GM19467 (cell line): ENCODE data around the gene MDH1.
"Not testable (repeated sequence)": the region's sequence is repeated elsewhere in the genome, so short reads cannot be mapped to it uniquely, and the experiment has no call there.

ENCODE experiments used
- ATAC-seq: cut with Tn5 transposase; IDR thresholded peaks from one replicate; pipeline ENCODE4 v1.9.1; 2021; ENCODE audit warnings: mild to moderate bottlenecking, moderate library complexity; ENCODE audit not compliant: unreplicated experiment

The MDH1 gene

DNA sequence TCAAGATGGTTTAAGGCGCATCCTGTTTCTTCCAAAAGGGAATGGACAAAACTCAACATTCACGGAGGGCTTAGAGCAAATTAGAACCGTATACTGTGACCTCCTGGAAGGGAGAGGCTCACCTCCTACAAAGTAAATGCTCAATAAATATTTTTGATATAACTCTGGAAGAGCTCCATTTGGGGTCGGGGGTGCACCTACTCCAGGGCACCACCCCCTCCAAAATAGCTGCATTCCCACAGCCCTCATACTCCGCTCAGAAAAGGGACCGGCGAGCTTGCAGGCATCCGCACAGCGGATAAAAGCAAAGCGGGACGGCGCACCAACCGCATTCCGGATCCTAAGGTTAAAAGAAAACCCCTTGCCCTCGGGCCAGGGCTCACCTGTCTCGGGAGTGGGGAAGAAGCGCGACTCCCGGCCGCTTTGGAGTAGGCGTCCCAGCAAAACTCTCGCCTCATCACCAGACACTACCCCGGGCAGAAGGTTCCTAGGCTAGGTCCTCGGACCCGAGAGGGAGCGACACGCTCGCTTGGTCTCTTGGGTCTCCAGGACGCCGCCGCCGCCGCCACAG lies 864 bp upstream of the MDH1 start:
- no peak for ATAC-seq

DNA sequence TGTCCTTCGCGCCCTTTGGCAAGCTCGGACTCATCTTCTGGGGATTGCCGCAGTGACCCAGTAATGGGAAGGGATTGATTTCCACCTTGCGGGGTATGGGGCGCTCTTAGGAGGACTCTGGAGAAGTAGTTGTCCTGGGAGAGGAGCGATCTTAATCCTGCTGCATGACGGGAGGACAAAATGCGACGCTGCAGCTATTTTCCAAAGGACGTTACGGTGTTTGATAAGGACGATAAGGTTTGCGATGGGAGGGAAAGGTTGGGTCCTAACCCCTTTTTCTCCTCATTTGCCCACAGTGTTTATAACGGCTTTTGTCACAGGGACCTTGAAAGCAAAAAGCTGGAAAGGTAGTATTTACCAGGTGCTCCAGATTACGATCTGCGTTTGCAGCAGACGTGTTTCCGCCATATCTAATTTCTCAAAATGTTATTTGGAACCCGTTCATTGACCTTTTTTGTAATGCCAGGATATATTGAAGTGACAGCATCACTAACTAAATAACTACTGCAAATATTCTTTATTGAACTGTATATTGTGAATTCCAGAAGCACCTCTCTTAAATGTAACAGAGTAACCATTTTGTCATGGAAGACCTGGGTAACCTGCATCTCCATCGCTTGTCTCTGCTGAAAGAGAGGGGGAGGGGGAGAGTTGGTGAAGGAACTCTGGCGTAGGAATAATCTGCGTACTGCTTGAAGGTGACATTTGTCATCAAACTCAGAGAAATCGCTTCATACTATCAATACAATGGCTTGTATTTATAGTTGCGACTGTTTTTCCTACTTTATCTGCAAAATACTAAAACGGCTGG lies 590 bp downstream of the MDH1 start:
- no peak for ATAC-seq

DNA sequence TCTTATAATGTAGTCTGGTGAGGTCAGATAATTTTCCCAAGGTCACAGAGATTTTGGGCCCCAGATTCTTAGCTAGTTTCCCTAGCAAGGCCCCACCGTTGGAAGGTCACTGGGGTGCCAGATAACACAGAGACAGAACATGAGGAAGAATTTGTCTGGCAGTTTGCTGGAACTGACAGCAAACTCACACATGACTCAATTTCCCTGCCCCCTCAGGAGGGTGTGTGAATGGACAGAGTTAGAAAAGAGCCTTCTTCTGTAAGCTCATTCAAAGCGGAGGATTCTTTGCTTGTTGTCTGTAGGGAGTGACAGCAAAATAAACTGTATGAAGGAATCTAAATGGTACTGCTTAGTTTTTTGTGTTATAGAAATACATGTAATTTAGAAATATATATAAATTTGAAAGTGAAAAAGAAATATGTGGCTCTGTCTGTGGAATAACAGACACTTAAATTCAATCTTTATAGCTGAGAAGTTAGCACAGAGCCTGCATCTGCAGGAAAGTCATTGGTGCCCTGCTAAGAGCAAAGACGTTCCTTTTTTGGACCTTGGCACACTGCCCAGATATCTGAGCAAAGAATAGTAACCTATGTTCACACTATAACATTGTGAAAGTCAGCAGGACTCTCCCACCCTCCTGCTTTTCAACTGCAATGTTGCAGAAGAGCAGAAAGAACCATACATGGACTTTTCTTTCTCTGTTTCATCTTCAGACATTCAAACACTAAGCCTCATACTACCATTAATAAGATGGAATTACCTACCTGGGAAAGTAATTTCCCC lies 2.1 kb downstream of the MDH1 start:
- ATAC-seq = no peak

DNA sequence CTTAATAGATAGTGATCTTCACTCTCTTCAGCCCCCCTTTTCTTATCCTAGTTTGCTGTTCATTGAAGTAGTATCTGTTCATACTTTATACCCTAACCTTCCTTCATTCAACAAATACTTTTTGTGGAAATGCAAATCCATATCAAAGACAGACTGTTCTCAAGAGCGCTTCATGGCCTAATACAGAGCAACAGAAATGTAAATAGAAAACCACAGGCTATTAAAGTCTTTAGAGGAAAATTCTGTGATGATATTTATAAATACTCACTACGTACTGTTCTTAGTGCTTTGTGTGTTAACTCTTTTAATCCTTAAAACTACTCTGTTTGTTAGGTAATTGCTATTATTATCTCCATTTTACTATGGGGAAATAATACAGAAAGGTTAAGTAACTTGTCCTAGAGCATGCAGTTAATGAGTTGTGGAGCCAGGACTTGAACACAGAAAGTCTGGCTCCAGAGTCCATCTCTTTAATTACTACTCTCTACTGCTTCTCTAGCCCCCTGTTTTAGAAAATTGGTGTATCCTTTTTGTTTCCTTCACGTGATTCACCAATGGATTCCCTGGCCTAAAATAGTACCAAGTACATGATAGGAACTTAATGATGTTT lies 2.9 kb downstream of the MDH1 start:
- no peak for ATAC-seq

DNA sequence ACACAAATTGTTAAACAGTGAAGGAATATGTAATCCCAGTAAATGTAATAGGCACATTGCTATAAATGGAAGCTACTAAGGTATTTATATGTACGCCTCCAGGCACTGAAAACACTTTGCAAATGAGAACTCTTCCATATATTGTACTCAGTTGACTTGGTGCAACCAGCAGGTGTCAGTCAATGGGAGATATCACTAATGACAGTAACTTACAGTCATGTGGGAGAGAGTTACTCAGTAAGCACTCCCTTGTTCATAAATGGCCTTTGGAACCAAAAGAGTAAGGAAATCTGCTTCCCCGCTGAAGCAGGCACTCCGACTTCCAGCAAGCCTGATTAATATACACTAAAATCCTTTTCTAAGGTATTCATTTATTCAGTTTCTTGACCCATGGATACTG lies 5.9 kb downstream of the MDH1 start:
- no peak for ATAC-seq

DNA sequence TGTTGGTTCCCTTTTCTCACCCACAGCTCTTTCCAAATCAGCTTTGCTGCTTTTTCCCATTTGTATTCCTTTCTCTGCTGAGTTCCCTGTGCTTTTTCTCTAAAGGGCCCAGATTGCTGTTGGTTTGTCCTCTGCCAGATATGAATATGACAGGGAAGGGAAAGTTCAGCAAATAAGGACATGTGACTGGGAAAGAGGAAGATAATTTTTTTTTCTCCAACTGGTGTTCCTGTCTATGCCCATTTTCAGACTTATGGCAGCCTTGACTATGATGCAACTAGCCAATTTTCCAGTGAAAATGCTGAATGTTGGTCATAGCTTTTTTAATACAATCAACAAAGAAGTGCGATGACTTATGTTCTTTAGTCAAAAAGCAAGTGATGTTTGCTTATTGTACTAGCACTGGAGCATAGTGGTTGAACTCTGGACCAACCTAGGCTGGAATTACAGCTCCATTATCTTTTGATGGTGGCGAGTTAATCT lies 7.7 kb downstream of the MDH1 start:
- ATAC-seq = no peak

DNA sequence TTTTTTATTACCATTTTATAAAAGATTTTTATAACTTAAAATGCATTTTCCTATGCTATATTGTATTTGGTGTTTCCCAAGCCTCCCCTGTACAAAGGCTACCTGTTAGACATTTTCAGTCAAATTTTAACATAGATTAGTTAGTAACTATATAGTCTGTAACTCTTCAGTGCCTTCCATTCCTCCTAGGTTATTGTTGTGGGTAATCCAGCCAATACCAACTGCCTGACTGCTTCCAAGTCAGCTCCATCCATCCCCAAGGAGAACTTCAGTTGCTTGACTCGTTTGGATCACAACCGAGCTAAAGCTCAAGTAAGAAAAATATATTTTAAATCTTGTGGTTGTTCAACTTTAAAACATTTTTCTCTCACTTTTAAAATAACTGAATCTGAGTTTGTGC lies 10.2 kb downstream of the MDH1 start:
- ATAC-seq = no peak

DNA sequence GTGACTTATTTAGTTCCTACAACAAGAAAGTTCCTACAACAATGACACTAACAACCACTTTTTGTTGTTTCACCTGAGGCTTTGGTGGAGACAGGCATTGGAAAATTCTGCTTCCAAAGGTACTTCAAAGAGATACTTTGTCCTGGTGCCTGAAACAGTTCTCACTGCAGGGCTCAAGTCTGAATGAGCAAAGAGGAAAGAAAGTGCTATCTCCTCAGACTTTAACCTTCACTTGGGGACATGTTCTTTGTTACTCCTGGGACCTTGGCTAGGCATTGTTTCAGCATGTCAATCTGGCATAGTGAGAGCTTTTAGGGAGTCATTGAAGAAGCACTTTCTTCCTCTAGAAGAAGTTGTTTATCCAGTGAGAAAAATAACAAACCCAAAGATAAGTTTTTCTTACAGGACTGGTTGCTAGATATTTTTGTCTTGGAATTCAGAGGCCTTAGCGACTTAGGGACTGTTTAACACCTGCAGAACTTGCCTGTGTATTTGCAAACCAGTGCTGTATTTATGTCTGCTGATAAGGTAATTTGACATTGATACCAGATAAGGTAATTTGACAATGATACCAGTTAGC lies 12.2 kb downstream of the MDH1 start:
- no peak for ATAC-seq

DNA sequence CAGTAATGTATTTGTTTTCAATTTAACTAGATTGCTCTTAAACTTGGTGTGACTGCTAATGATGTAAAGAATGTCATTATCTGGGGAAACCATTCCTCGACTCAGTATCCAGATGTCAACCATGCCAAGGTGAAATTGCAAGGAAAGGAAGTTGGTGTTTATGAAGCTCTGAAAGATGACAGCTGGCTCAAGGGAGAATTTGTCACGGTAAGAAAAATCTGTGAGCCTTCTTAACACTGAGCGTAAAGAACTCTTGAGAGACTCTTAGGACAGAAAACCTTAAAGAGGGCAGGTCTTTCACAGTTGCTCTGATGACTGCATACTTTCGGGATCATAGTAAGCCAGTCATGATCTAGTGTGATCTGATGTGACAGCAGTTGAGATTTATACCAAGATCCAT lies 15.9 kb downstream of the MDH1 start:
- no peak for ATAC-seq

DNA sequence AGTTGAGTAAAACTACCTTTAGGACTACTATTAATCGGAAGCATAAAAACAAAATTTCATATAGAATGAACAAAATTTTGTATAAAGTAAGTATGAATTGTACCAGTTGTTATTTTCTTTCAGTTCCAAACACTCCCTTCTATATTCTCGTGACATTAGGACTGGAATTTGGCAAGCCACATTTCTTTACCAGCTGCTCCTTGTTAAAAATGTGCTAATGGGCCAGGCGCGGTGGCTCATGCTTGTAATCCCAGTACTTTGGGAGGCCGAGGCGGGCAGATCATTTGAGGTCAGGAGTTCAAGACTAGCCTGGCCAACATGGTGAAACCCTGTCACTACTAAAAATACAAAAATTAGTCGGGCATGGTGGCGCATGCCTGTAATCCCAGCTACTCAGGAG lies 20.1 kb downstream of the MDH1 start:
- ATAC-seq = not testable (repeated sequence)

DNA sequence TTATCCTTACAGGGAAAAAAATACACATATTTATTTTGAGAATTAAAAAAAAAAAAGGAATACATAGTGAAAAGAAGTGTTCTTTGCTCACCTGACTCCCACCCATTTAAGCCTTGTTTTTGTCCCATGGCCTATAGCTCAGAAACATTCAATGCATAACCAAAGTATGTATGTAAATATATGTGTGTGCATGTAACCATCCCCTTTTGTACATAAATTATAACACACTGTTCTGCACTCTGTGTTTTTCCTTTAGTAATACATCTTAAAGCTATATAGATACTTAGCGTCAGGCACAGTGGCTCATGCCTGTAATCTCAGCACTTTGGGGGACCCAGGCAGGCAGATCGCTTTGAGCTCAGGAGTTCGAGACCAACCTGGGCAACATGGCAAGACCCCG lies 21.8 kb downstream of the MDH1 start:
- ATAC-seq = no peak

DNA sequence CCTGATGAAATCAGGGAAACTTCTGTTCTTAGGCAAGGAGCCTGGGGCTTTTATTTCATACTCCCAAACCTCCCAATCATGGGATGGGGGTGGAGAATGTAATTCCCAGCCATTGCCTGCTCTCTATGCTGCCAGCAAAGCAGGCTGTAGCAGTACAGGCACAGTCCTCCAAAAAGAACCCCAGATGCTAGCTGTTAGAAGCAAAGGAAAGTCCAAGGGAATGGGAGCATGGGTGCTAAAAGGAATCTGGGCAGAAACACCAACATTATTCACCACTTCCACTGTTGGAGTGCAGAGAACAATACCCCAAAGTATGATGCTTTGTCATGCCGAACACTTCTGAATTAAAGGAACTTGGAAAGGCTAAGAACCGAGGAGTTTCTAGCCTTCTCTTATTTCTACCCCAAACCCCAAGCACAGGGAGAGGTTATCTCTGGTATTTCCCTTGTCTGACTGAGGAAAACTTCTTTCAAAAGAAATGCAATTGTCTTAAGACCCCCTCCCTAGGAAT lies 24.7 kb downstream of the MDH1 start:
- ATAC-seq = no peak

DNA sequence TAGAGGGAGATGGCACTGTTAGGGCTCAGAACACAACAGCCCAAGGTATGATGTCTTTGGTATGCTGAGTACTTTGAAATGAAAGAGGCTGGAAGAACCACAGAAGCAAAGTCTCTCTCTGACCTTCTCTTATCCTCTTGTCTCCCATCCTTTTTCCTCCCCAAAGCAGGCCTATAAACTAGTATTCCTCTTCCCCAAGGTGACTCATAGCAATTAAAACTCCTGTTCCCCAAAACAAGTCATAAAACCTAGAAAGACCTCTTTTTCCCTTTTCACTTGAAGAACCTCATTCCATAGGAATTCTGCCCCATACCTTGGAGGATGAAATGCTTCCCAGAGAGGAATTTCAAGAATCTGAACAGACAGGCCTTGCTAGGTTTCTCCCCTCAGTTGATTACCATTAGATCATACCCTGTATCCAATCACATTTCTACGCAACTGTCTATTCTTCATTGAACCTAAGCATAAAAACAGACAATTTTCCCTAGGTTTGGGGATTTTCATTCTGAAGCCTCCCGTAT lies 25.7 kb downstream of the MDH1 start:
- no peak for ATAC-seq

DNA sequence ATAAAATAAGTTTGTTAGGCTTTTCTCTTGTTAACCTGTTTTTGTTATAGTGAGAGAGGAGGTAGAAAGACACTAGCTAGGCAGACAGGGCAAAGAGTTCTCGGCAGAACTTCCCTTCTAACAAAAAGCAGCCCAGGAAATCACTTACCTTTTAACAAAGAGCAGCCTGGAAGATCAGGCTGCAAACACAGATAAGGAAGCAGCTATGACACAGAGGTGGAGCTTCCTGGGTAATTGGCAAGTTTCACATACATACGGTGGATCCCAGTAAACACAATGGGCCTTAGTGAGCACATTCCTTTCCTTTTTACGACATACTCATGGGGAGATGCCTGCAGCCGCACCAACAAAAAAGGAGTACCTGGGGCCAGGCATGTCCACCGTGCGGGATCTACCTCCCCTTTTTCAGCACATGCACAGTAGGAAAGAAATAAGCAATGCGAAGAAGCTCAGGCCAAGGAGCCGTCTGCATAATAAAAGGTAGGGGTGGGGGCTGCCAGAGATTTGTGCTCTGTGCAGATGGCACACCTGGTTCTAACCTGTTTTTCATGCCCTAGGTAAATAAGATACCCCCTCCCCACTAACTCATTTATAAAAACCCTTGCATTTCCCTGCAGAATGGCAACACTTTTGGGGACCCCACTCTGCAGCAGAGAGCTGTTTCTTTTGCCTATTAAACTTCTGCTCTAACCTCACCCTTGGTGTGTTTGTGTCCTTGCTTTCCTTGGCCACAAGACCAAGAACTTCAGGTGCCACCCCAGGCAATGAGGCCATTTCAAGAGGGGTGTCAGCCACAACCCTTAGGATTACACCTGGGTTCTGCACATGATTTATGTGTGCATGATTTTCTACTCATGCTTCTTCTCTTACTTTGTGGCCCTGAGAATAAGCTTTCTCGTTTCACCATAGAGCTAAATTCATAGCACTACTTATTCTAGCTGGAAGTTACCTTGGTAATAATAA lies 26.5 kb downstream of the MDH1 start:
- no peak for ATAC-seq

DNA sequence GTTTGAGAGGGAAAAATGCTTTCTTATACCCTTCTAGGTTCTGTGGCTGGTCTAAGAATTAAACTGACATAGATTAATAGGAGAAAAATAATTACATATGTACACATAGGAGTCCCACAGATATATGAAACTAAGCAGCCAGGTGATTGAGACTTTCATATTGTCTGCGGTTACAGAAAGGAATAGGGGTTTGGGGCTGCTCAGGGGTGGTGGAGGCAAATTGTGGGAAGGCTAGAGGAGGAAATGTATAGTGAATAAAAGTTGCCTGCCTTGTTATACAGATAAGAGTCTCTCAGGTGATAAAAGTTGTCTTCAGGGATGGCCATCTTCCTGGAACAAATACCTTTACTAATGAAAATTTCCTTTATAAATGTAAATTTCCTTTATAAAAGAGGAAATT lies 28.6 kb downstream of the MDH1 start:
- no peak for ATAC-seq

DNA sequence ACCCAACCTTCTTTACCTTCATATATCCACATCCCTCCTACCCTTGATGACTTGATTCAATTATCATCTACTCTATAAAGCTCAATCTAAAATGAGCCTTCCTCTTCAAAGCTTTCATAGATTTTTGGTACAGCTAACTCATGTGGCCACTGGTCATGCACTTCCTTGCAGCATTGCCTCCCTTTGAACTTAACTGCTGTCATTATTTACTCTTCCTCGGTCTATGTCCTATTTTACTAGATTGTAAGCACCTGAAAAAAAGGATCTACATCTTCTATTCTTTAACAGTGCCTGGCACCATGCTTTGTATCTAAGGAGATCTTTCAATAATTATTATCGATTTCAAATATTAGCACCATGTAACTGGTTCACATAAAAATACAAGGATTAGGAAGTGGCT lies 30.6 kb downstream of the MDH1 start:
- no peak for ATAC-seq

DNA sequence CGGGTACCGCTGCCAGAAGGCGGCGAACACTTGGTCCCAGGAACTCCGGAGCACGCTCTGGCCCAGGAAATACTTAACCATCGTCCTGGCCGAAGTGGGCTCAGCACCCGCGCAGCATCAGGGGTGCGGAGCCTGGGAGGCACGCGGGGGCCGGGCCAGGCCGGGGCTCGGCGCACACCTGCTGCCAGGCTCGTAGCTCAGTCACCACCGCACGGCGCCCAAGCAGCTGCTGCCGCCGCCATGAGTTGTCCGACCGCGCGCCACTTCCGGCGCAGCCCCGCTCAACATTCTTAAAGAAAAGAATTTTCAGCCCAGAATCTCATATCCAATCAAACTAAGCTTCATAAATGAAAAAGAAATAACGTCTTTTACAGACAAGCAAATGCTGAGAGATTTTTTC lies 34.0 kb downstream of the MDH1 start:
- no peak for ATAC-seq

DNA sequence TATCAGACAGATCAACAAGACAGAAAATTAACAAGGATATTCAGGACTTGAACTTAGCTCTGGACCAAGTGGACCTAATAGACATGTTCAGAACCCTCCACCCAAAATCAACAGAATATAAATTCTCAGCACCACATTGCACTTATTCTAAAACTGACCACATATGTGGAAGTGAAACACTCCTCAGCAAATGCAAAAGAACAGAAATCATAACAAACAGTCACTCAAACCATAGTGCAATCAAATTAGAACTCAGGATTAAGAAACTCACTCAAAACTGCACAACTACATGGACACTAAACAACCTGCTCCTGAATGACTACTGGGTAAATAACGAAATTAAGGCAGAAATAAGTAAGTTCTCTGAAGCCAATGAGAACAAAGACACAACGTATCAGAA lies 35.0 kb downstream of the MDH1 start:
- not testable (repeated sequence) for ATAC-seq

DNA sequence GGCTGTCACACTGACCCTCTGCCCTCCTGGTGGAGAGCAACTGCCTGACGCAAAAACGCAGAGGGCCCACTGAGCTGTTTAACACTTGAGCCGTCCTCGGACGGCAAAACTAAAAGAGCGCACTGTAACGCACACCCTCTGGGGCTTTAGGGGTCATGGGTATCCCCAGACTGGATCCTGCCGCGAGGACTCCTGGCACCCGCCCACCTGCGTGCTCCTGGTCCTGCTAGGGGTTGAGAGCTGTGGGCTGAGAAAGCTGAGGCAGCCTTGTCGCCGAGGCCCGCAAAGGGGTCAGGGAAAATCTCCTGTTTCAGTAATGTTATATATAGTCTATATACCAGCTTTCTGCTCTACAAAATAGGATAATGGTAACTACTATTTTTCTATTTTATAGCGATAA lies 39.1 kb downstream of the MDH1 start:
- no peak for ATAC-seq
